GM18498 (cell line): ENCODE data around the gene ARHGEF2.

Experiments
- ATAC-seq: cut with Tn5 transposase; IDR thresholded peaks from one replicate; pipeline ENCODE4 v1.9.1; 2021; ENCODE audit warnings: mild to moderate bottlenecking, moderate library complexity; ENCODE audit not compliant: unreplicated experiment

ARHGEF2 gene

GRCh38 chr1:155971910-155972809 lies 6.2 kb downstream of the ARHGEF2 start:
- no peak for ATAC-seq

DNA sequence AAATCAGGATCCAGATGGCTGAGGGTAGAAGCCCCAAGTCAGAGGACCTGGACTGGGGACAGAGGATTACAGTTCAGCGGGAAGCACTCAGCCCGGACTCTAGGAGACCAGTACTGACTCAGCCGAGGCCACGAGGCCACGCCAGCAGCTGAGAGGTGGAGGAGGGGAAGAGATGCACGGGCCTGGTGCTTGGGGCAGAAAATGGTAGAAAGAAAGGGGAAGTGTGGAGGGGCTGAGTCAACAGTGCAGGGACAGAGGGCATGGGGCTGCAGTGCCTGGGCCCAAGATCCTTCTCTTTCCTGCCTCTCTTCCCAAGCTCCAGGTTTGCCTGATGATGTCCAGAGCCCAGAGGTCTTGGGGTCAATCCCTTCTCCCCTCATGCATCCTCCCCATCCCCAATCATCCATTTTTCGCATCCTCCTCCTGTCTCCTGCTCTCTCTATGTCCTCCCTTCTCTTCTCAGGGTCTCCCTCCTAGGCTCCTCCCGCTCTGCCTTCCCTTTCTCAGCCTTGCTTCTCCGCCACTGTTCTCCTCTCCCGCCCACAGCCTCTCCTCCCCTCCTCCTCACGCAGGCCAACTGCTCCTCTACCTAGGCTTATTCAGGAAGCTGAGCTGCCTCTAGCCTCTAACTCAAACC lies 7.7 kb downstream of the ARHGEF2 start:
- peak; percentile 56 for ATAC-seq

- no peak for ATAC-seq
These were observed 9.0 kb downstream of the ARHGEF2 start for GRCh38 chr1:155969377-155969791.

DNA sequence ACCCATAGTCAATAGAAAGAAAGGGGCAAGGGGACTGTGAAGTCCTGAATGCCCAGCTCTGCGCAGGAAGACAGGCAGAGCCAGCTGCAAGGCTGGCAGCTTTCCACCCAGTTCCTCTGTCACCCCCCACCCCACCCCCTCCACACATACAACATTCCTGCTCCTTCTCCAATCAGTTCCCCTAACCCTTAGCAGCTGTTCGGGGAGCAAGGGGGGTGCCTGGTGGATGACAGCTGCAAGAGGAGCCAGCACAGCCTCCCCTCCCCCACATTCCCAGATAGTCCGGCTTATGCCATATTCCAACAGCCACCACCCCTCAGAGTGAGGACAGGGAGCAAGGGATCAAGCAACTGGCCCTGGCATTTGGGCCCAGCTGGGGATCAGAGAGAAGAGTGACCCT lies 9.7 kb downstream of the ARHGEF2 start:
- no peak for ATAC-seq

- no peak for ATAC-seq
These were observed 10.3 kb downstream of the ARHGEF2 start for GRCh38 chr1:155968051-155968400.

- ATAC-seq: no peak
These were observed 10.9 kb downstream of the ARHGEF2 start for GRCh38 chr1:155967341-155968050.

GRCh38 chr1:155966750-155967149 lies 11.6 kb downstream of the ARHGEF2 start:
- ATAC-seq: no peak

GRCh38 chr1:155966135-155966534 lies 12.2 kb downstream of the ARHGEF2 start:
- ATAC-seq: no peak

DNA sequence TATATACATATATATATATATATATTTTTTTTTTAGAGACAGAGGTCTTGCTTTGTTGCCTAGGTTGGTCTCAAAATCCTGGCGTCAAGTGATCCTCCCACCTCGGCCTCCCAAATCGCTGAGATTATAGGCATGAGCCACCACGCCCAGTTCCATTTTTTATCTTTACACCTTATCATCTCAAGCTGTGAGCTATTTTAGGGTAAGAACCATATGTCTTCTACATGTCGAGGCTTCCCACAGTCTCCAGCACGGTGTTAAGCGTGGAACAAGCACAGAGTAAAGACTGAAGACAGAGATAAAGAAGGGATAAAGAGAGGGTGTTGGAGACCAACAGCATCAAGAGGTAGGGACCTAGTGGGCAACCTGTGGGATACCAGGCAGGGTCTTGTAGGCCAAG lies 14.2 kb downstream of the ARHGEF2 start:
- no peak for ATAC-seq

GRCh38 chr1:155962599-155963211 lies 15.6 kb downstream of the ARHGEF2 start:
- ATAC-seq: no peak

DNA sequence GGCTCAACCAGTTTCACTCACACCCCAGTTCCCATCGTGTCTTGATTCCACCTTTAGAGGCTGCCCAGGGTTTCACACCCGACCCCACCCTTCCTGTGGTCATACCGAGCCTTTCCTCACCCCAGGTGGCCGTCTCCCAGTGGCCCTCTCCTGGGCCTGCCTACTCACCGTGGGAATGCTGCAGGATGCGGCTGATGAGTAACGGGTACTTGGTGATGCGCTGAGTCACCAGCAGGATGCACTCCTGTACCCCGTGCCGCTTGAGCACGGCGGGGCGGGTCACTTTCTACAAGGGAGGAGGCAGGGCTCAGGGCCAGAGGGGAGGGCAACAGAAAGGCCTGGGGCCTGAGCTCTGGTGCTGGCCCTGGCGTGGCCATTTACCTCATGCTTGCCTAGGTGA lies 16.4 kb downstream of the ARHGEF2 start:
- no peak for ATAC-seq

DNA sequence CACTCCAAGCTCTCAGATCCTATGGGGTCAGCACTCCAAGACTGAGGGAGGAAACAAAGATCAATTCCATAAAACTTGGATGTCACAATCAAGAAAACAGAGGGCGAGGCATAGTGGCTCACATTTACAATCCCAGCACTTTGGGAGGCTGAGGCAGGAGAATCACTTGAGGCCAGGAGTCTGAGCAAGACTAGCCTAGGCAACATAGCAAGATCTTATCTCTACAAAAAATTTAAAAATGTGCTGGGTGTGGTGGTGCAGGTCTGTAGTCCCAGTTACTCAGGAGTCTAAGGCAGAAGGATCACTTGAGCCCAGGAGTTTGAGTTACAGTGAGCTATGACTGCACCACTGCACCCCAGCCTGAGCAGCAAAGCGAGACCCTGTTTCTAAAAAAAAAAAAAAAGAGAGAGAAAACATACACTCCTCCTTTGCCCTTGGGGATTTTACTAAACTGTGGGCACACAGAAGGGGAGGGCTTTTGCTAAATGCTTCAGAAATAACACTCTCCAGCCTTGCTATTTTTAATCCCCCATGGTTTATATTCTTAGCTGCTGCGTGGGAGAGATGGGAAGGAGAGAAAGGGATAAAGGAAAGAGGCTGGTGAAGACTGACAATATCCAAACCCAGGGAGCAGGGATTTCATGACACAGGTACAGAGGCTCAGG lies 18.1 kb downstream of the ARHGEF2 start:
- ATAC-seq: no peak

- ATAC-seq: no peak
These were observed 20.9 kb downstream of the ARHGEF2 start for GRCh38 chr1:155957411-155957915.

DNA sequence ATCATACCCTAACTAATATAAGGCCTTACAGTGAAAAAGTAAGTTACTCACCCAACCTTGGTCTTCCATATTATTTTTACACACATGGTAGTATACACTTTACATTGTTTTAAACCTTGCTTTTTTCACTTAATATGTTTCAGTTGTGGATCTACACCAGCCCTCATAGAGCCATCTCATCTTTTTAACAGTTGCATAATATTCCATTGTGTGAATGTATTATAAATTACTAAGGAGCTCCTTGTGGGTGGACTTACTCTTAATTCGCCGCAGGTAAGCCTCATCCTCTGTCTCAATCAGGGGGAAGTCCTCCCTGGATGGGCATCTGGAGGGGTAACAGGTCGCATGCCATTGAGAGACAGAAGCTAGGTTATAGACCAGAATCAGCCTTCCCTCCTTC lies 23.7 kb downstream of the ARHGEF2 start:
- no peak for ATAC-seq

GRCh38 chr1:155952505-155952890 lies 25.8 kb downstream of the ARHGEF2 start:
- no peak for ATAC-seq

DNA sequence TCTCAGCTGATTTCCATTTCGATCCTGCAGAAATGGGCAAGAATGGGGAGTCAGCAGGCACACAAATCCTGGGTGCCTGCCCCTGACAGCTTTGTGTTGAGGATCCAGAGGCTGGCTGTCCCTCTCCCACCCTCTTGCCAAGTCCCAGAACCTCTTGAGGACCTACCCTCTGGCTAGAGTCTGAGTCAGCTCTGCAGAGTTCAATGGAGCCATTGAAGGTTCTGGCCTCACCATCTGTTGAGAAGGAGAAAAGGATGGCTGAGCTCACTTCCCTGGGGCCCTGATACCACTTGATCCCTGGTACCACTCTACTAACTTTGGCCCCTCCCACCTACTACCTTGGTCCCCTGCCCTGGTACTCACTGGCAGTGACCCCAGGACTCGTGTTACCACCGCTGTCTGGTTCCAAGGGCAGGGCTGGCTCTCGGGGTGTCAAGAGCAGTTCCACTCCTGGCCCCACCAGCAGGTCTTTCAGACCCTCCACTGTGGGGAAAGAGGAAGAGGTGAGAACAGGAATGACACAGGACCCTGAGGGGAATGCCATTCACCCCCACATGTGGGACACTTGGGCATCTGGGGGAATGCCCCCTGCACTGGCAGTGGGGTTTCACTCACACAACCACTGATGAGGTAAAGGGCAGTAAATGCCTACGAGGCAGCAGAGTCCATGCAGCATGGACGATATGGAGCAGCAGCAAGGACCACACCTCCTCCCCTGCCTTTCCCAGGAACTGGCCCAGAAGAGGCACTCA lies 26.4 kb downstream of the ARHGEF2 start:
- ATAC-seq: no peak

DNA sequence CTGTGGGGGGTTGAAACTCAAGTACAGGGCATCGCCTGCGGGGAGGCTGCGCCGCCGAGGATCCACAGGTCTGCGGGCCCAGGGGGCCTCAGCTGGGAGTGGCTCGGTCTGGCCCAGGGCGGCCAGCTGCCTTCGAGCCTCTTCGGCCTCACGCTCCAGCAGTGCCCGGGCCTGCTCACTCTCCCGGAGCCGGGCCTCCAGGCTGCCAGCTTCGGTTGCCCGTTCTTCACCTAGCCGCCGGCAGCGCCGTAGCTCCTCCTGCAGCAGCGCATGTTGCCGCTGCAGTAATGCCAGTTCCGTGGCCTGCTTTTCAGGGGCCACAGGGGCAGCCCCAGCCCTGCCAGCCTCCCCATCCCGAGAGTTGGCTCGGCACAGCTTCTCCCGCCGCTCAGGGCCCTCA lies 27.5 kb downstream of the ARHGEF2 start:
- no peak for ATAC-seq

DNA sequence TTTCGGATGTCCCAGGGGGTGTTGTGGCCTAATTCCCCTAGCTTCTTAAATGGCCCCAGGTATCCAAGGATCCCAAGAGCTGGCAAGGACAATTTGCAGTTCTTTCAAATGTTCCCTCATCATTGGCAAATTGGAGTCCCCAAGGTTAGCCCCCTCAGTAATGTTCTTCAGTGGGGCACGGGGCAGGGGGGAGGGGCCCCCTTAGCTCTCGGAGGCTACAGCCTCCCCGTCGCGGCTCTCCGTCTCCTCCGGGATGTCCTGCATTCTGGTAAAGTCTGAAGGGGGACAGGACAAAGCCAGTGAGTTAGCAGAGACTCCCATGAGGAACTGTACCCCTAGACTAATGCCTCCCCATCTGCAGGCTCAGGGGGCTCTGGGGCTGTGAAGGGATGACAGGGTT lies 30.6 kb downstream of the ARHGEF2 start:
- ATAC-seq: no peak

DNA sequence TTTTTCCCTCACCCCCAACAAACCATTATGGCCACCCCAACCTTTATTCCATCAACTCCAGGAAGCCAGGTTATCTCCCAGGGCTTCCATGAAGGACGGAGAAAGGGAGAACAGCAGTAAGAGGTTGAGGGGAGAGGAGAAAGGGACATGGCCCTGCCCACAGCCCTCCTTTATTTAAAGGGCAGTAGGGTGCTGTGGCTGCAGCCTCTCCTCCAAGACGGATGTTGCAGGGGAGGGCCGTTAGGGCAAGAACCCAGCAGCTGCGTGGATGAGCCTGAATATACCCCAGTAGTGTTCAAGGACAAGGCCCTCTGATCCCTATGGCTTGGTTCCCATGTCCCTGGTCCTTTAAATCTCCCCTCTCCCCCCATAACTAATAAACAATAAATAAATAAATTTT lies 31.1 kb downstream of the ARHGEF2 start:
- no peak for ATAC-seq

GRCh38 chr1:155946633-155947219 lies 31.6 kb downstream of the ARHGEF2 start:
- peak; percentile 16 for ATAC-seq
